ENCODE results near the gene CCNK. TPM values are rescaled to one million over a fixed set of nuclear protein-coding genes. Genes with fewer than 3 reads are reported as not detected.

CCNK gene
- total and polyA plus RNA-seq, 10 of the 15 experiments (the other 5 are each of a cell fraction or from before 2014, with no cell fraction given): 10.8 to 88.0 (median 22.5) TPM

- RAD21 ChIA-PET (ENCODE audit: unreplicated experiment): no interaction called here
- H3K9me3 ChIP-seq (replicated peaks; ENCODE audit: control insufficient read depth, insufficient read depth, low read length): no peaks in the 10 kb centered on the region
- H4K20me1 ChIP-seq (ENCODE audit: control insufficient read depth, insufficient read depth): no peaks in the 10 kb centered on the region
- no peak overlapping the region for H3K4me3 ChIP-seq
- no peaks in the 10 kb centered on the region for H3K79me2 ChIP-seq (ENCODE audit: control insufficient read depth, insufficient read depth, low read length)
- TF ChIP-seq USF2 (IDR thresholded peaks at IDR 0.05; ENCODE audit: borderline replicate concordance, low read depth, low read length) (no peak), CREM (IDR thresholded peaks at IDR 0.05; ENCODE audit: low read depth) (no peak), CEBPZ (IDR thresholded peaks at IDR 0.05; ENCODE audit: low read depth, low read length) (no peak), BRCA1 (IDR thresholded peaks at IDR 0.05; ENCODE audit: low read depth, low read length) (no peak), TARDBP (IDR thresholded peaks at IDR 0.05; ENCODE audit: borderline replicate concordance) (no peak), BCLAF1 (IDR thresholded peaks at IDR 0.05) (no peak), POU2F2 (IDR thresholded peaks at IDR 0.05; ENCODE audit: borderline replicate concordance, low read depth, low read length) (no peak), PKNOX1 (IDR thresholded peaks at IDR 0.05) (no peak), ZNF24 (IDR thresholded peaks at IDR 0.05) (no peak), NFIC (IDR thresholded peaks at IDR 0.05; ENCODE audit: low read depth, low read length) (no peak)
- ATAC-seq (no peak), DNase-seq (ENCODE audit: low read depth, low spot score) (no peak), FAIRE-seq (no peak)
- H2AFZ ChIP-seq (ENCODE audit: control insufficient read depth, low read depth, low read length): no peak overlapping the region
- H3K9ac ChIP-seq (ENCODE audit: control insufficient read depth, insufficient read depth, low read length): no peak overlapping the region
- SMC1A ChIA-PET (ENCODE audit: uncharacterized antibody, unreplicated experiment): no interaction called here
- intact Hi-C loops (cut with micrococcal nuclease; ENCODE audit: unreplicated experiment) (no loop called here), in situ Hi-C loops (cut with MboI) (no loop called here)
- H3K27ac ChIP-seq (ENCODE audit: control insufficient read depth, insufficient read depth): no peak overlapping the region
- no peak overlapping the region for H3K4me2 ChIP-seq (ENCODE audit: control insufficient read depth, insufficient read depth)
- no peaks in the 10 kb centered on the region for H3K36me3 ChIP-seq (ENCODE audit: control insufficient read depth in 2 of 2, insufficient read depth in 2 of 2, low read length in 1 of 2)
- WGBS (ENCODE audit: insufficient coverage, insufficient replicate concordance, low lambda C conversion rate, missing lambda C conversion rate): 50% methylated on average over 13 of the region's 13 CpGs
- POLR2A ChIA-PET: no interaction called here
- BruUV-seq (replicated peaks): no TSS peak
- H3K27me3 ChIP-seq (replicated peaks in 1 of 2; ENCODE audit: control insufficient read depth in 2 of 2, insufficient read depth in 2 of 2, low read length in 1 of 2): no peaks in the 10 kb centered on the region
- CTCF ChIA-PET: interaction anchor here (0.7 kb wide), 1 partner anchor 9 kb away, joined by 3 read pairs; no protein-coding TSS in a partner anchor
- H3K4me1 ChIP-seq (ENCODE audit: control insufficient read depth, insufficient read depth, low read length): no peaks in the 10 kb centered on the region
These were observed 61.4 kb downstream of the CCNK start for GRCh38 chr14:99542566-99542965.

Data from GM12878 (cell line).